Hepatocyte (in vitro differentiated cells): ENCODE results near the gene AP2M1.

Experiments used
- EZH2 ChIP-seq: fragments of 200-600 bp; sonication (generic); IDR thresholded peaks from 2 replicates; pipeline ENCODE4 v1.6.1; 2016; ENCODE audit warnings: antibody characterized with exemption, mild to moderate bottlenecking, borderline replicate concordance
- EZH2phosphoT487 ChIP-seq: fragments of 200-600 bp; sonication (generic); IDR thresholded peaks from one replicate; pipeline ENCODE4 v1.6.1; 2018; ENCODE audit warnings: antibody characterized with exemption, mild to moderate bottlenecking, low read depth, moderate library complexity; ENCODE audit not compliant: unreplicated experiment, severe bottlenecking
- TF ChIP-seq, protein P1 (sequence below): fragments of 200-600 bp; sonication (generic); IDR thresholded peaks from 2 replicates; pipeline ENCODE4 v1.5.1; 2016; ENCODE audit warnings: antibody characterized with exemption, mild to moderate bottlenecking; ENCODE audit not compliant: poor library complexity

DNA sequence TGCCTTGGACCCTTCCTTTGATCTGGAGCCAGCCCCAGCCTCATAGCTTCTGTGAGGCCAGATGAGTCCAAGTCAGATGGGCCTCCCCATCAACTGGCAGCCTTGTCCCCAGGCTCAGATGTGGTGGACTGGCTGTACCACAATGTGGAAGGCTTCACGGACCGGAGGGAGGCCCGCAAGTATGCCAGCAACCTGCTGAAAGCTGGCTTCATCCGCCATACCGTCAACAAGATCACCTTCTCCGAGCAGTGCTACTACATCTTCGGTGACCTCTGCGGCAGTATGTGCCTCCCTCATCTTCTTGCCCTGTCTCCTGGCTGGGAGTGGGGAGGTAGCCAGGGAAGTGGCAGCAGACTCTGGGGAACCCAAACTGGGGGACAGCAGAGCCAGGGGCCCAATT is 6.9 kb upstream of the AP2M1 start:
- TF ChIP-seq, protein P1, sequence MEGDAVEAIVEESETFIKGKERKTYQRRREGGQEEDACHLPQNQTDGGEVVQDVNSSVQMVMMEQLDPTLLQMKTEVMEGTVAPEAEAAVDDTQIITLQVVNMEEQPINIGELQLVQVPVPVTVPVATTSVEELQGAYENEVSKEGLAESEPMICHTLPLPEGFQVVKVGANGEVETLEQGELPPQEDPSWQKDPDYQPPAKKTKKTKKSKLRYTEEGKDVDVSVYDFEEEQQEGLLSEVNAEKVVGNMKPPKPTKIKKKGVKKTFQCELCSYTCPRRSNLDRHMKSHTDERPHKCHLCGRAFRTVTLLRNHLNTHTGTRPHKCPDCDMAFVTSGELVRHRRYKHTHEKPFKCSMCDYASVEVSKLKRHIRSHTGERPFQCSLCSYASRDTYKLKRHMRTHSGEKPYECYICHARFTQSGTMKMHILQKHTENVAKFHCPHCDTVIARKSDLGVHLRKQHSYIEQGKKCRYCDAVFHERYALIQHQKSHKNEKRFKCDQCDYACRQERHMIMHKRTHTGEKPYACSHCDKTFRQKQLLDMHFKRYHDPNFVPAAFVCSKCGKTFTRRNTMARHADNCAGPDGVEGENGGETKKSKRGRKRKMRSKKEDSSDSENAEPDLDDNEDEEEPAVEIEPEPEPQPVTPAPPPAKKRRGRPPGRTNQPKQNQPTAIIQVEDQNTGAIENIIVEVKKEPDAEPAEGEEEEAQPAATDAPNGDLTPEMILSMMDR, result no peak
- no peak for TF ChIP-seq EZH2phosphoT487
- TF ChIP-seq EZH2, result no peak
